Measurements from ENCODE around the gene CEP20.

Gene CEP20

GRCh38 chr16:15907863-15908478 is 19.6 kb upstream of the CEP20 start:
- peak; percentile 60 for DNase-seq
- H3K27ac Mint-ChIP-seq: no peak overlapping the region
- H3K36me3 Mint-ChIP-seq: no peaks in the 10 kb centered on the region
- H3K4me3 Mint-ChIP-seq: no peak overlapping the region
- peaks cover 7 to 14% of the 10 kb centered on the region in 2 donors for H3K4me1 Mint-ChIP-seq
- peaks cover 2 to 5% of the 10 kb centered on the region in 2 donors for H3K9me3 Mint-ChIP-seq
- no peaks in the 10 kb centered on the region for H3K27me3 Mint-ChIP-seq
- ATAC-seq (replicated peaks): peak; percentile 99 to 100

- H3K27me3 Mint-ChIP-seq: no peaks in the 10 kb centered on the region
- no peak for ATAC-seq (replicated peaks)
- no peaks in the 10 kb centered on the region for H3K36me3 Mint-ChIP-seq
- DNase-seq: no peak
- H3K4me1 Mint-ChIP-seq: peaks cover 5 to 8% of the 10 kb centered on the region in 2 donors
- peaks cover 2 to 5% of the 10 kb centered on the region in 2 donors for H3K9me3 Mint-ChIP-seq
- no peak overlapping the region for H3K27ac Mint-ChIP-seq
- H3K4me3 Mint-ChIP-seq: no peak overlapping the region
These were observed 18.0 kb upstream of the CEP20 start for GRCh38 chr16:15906439-15906838.

GRCh38 chr16:15903960-15904359 is 15.6 kb upstream of the CEP20 start:
- Mint-ChIP-seq H3K27me3 (no peaks in the 10 kb centered on the region), H3K27ac (no peak overlapping the region), H3K4me1 (peaks cover 7 to 15% of the 10 kb centered on the region in 2 donors), H3K36me3 (no peaks in the 10 kb centered on the region), H3K9me3 (no peaks in the 10 kb centered on the region), H3K4me3 (no peak overlapping the region)
- no peak for ATAC-seq (replicated peaks)
- no peak for DNase-seq

DNA sequence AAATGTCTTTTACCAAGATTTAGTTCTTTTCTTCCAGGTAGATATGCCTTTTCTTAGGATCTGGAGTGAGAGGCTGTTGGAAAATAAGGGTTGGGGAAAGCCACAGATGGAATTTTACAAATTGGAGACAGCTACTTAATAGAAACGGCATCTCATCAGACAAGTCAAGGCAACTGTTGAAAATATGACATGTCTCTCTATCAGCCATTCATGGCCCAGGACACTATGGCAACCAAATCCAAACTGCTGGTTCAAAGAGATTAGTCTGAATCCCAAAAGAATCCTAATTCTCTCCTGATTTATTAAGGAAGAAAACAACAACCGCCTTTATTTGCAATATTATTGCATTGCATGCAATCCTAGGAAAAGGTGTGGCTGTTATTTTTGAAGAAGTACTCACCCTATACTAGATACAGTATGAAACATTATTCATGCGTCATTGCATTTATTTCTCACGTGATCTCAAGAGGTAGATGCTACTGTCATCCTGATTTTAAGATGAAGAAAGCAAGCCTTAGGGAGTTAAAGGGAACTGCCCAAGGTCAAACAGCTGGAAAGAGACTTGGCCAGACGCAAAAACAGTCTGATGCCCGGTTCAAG is 12.6 kb upstream of the CEP20 start:
- Mint-ChIP-seq H3K27ac (no peak overlapping the region), H3K4me1 (peaks cover 14 to 19% of the 10 kb centered on the region in 2 donors), H3K36me3 (no peaks in the 10 kb centered on the region), H3K4me3 (no peak overlapping the region), H3K27me3 (no peaks in the 10 kb centered on the region), H3K9me3 (no peaks in the 10 kb centered on the region)
- DNase-seq (no peak), ATAC-seq (replicated peaks) (no peak)

GRCh38 chr16:15900357-15900756 is 12.0 kb upstream of the CEP20 start:
- H3K9me3 Mint-ChIP-seq: no peaks in the 10 kb centered on the region
- peaks cover 14 to 19% of the 10 kb centered on the region in 2 donors for H3K4me1 Mint-ChIP-seq
- no peaks in the 10 kb centered on the region for H3K36me3 Mint-ChIP-seq
- H3K27ac Mint-ChIP-seq: no peak overlapping the region
- DNase-seq: no peak
- H3K4me3 Mint-ChIP-seq: no peak overlapping the region
- ATAC-seq (replicated peaks): no peak
- no peaks in the 10 kb centered on the region for H3K27me3 Mint-ChIP-seq

- Mint-ChIP-seq H3K27me3 (no peaks in the 10 kb centered on the region), H3K9me3 (no peaks in the 10 kb centered on the region), H3K27ac (no peak overlapping the region), H3K4me3 (no peak overlapping the region), H3K36me3 (no peaks in the 10 kb centered on the region), H3K4me1 (peaks cover 14 to 19% of the 10 kb centered on the region in 2 donors)
- peak; percentile 11 for DNase-seq
- peak; percentile 85 to 93 for ATAC-seq (replicated peaks)
These were observed 11.2 kb upstream of the CEP20 start for GRCh38 chr16:15899538-15900100.

GRCh38 chr16:15898654-15899053 is 10.3 kb upstream of the CEP20 start:
- Mint-ChIP-seq H3K27me3 (no peaks in the 10 kb centered on the region), H3K9me3 (no peaks in the 10 kb centered on the region), H3K36me3 (no peaks in the 10 kb centered on the region), H3K4me3 (no peak overlapping the region), H3K4me1 (peaks cover 14 to 19% of the 10 kb centered on the region in 2 donors), H3K27ac (peak overlapping the region; percentile 82)
- ATAC-seq (replicated peaks) (no peak), DNase-seq (no peak)

DNA sequence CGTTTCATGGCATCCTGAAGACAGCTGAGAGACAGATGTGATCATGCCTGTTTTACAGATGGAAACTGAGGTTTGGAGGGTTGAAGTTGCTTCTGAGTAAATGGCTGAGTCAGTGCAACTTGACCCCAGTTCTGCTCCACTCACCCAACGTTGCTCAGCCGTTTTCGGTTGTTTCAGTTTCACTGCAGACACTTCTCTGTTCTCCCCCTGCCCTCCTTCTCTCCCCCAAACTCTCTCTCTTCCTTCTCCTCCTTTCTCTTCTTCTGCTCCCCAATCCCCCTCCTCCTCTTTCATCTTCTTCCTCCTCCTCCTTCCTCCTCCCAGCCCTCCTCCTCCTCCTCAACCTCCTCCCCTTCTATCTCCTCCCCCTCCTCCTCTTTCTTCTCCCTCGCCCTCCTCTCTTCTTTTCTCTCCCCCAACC is 9.4 kb upstream of the CEP20 start:
- H3K36me3 Mint-ChIP-seq: no peaks in the 10 kb centered on the region
- H3K9me3 Mint-ChIP-seq: no peaks in the 10 kb centered on the region
- no peak overlapping the region for H3K27ac Mint-ChIP-seq
- DNase-seq: no peak
- peaks cover 14 to 19% of the 10 kb centered on the region in 2 donors for H3K4me1 Mint-ChIP-seq
- peak overlapping the region in 1 of 2 donors; percentile 21 for H3K4me3 Mint-ChIP-seq
- H3K27me3 Mint-ChIP-seq: no peaks in the 10 kb centered on the region
- peak; percentile 63 to 74 for ATAC-seq (replicated peaks)

GRCh38 chr16:15897121-15897780 is 8.8 kb upstream of the CEP20 start:
- H3K4me3 Mint-ChIP-seq: no peak overlapping the region
- no peak overlapping the region for H3K27ac Mint-ChIP-seq
- no peaks in the 10 kb centered on the region for H3K36me3 Mint-ChIP-seq
- DNase-seq (no peak), ATAC-seq (replicated peaks) (no peak)
- peaks cover 14 to 19% of the 10 kb centered on the region in 2 donors for H3K4me1 Mint-ChIP-seq
- H3K27me3 Mint-ChIP-seq: no peaks in the 10 kb centered on the region
- H3K9me3 Mint-ChIP-seq: no peaks in the 10 kb centered on the region

DNA sequence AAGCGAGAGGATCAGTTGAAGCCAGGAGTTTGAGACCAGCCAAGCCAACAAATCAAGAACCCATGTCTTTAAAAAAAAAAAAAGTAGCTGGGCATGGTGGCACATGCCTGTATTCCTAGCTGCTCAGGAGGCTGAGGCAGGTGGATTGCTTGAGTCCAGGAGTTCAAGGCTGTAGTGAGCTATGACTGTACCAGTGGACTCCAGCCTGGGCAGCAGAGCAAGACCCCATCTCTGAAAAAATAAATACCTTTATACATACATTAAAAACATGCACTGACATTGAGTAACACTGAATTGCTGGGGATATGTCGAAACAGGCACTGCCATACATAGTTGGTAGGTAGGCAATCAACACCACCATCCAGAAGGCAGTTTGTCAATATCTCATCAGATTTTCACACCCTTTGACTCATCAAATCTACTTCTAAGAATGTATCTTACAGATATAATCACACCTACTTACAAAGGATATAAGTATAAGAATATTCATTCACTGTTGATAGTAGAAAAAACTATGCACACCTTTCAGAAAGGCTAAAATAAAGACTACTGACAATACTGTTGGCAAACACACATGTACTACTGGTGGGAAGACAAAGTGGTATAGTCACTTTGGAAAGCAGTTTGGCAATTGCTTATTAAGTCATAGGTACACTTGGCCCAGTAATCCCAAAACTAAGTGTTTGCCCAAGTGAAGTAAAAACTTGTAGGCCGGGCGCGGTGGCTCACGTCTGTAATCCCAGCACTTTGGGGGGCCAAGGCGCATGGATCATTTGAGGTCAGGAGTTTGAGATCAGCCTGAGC is 6.4 kb upstream of the CEP20 start:
- Mint-ChIP-seq H3K9me3 (no peaks in the 10 kb centered on the region), H3K27me3 (no peaks in the 10 kb centered on the region), H3K27ac (no peak overlapping the region), H3K36me3 (no peaks in the 10 kb centered on the region), H3K4me3 (no peak overlapping the region), H3K4me1 (peaks cover 14 to 17% of the 10 kb centered on the region in 2 donors)
- ATAC-seq (replicated peaks) (no peak), DNase-seq (no peak)

DNA sequence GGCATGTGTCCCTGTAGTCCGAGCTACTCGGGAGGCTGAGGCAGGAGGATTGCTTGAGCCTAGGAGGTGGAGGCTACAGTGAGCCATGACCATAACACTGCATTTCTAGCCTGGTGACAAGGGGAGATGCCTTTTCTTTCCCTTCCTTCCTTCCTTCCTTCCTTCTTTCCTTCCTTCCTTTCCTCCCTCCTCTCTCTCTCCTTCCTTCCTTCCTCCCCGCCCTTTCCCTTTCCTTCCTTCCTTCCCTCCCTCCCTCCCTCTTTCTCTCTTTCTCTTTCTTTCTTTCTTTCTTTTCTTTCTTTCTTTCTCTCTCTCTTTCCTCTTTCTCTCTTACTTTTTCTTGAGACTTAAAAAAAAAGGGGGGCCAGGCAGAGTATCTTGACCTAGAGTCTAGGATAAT is 3.1 kb upstream of the CEP20 start:
- Mint-ChIP-seq H3K27ac (no peak overlapping the region), H3K4me1 (peaks cover 3 to 8% of the 10 kb centered on the region in 2 donors), H3K4me3 (no peak overlapping the region), H3K27me3 (no peaks in the 10 kb centered on the region), H3K9me3 (no peaks in the 10 kb centered on the region), H3K36me3 (peaks cover 0 to 3% of the 10 kb centered on the region in 2 donors)
- no peak for DNase-seq
- no peak for ATAC-seq (replicated peaks)

DNA sequence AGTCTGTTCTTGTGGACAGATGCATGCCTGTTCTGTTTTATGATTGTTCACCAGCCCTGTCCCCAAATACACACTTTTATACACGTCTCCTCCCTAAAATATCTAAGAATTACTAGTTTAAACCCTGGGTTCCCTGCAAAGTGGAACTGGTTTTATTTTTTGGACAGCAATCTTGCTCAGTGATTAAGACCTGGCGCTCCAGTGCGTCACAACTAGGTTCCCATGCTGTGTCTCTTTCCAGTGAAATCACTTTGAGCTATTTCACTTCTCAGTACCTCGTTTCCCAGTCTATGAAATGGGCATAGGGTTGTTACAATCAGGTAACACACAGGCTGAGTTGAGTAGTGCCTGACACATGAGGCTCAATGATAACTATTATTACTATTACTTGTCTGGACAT is 1.1 kb downstream of the CEP20 start:
- H3K4me3 Mint-ChIP-seq: peak overlapping the region; percentile 91 to 95
- no peaks in the 10 kb centered on the region for H3K9me3 Mint-ChIP-seq
- peak overlapping the region; percentile 97 for H3K27ac Mint-ChIP-seq
- DNase-seq (no peak), ATAC-seq (replicated peaks) (no peak)
- H3K4me1 Mint-ChIP-seq: peaks cover 13 to 20% of the 10 kb centered on the region in 2 donors
- peaks cover 7 to 15% of the 10 kb centered on the region in 2 donors for H3K36me3 Mint-ChIP-seq
- H3K27me3 Mint-ChIP-seq: no peaks in the 10 kb centered on the region

DNA sequence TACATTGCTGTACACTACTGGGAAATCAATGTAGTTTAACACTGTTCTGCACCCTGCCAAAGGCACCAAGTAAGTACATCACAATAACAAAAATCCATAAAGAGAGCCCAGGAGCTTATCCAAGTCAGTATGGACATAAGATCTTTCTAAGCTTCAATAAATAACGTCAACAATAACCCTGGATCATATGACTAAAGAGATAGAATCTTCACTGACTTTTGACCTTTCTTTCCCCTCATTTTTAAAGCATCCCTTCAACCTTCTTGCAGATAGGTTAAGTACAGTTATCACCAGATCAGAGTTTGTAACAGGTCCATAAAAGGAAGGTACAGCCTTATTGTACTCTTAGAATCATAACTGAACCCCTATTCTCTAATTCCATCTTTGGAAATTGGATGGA is 2.3 kb downstream of the CEP20 start:
- Mint-ChIP-seq H3K4me3 (no peak overlapping the region), H3K27ac (peak overlapping the region; percentile 65), H3K27me3 (no peaks in the 10 kb centered on the region), H3K4me1 (peaks cover 14 to 20% of the 10 kb centered on the region in 2 donors), H3K36me3 (peaks cover 12 to 20% of the 10 kb centered on the region in 2 donors), H3K9me3 (no peaks in the 10 kb centered on the region)
- ATAC-seq (replicated peaks): no peak
- no peak for DNase-seq

DNA sequence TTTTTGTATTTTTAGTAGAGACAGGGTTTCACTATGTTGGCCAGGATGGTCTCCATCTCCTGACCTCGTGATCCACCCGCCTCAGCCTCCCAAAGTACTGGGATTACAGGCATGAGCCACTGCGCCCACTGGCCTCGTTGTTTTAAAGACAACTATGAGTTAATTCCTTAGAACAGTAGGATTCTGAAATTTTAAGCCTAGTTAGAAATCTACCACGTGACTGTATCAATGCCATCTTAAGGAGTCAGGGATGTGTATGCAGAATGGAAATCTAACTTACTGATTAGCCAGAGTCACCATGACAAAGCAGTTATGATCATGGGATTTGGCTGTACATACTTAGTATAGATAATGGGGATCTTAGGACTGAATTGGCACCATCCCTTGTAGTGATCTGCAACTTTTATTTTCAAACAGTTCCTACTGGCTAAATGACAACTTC is 2.8 kb downstream of the CEP20 start:
- H3K36me3 Mint-ChIP-seq: peaks cover 12 to 20% of the 10 kb centered on the region in 2 donors
- H3K27ac Mint-ChIP-seq: no peak overlapping the region

More for the DNA sequence above, 2.8 kb downstream of the CEP20 start:
- no peaks in the 10 kb centered on the region for H3K9me3 Mint-ChIP-seq
- H3K4me1 Mint-ChIP-seq: peaks cover 14 to 20% of the 10 kb centered on the region in 2 donors
- no peaks in the 10 kb centered on the region for H3K27me3 Mint-ChIP-seq
- no peak for ATAC-seq (replicated peaks)
- H3K4me3 Mint-ChIP-seq: no peak overlapping the region
- DNase-seq: no peak
